NCI-H1105 (cell line): ENCODE results near the gene MRPL33.

ENCODE experiments used
- DNase-seq: peaks from one replicate; lab custom pipeline; 2025; lab: John Stamatoyannopoulos, UW

Gene MRPL33

DNA sequence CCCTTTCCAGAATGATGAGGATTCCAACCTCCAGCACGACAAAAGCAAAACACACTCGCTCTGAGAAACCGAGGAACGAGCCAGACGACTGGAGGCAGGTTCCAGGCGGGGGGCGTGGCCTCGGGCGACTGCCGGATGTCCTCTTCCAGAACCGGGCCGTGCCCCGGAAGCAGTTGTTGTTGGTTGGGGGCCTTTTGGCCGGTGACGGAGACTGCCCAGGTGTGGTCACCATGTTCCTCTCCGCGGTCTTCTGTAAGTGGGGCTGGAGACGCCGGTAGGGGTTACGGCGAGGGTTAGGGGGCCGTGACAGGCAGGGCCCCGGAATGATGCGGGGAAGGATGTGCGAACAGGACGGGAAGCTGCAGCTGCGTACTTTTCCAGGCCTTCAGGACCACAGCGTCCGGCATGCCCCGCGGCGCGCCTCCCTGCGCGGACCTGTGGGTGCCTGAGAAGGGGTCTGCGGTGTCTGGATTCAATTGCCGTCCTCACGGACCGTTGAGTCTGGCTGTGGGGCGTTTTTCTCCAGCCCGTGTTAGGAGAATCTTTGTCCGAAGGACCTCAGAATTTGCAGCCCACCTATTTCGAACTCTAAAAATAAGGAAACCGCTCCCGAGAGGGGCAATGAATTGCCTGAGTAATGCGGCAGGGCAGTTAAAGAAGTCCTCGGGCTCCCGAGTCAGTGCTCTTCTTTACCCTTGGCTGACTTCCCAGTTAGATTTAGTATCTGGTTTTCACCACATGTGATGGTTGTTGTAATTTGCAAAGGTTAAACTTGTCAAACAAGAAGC is at the start of gene MRPL33:
MRPL33 (plus strand) TSS at position 172 of the 788 bp plus-strand sequence; CDS start at position 231, 59 bp downstream.
- peak; percentile 86 for DNase-seq

GRCh38 chr2:27721884-27722485 is 49.5 kb upstream of the MRPL33 start:
- no peak for DNase-seq

DNA sequence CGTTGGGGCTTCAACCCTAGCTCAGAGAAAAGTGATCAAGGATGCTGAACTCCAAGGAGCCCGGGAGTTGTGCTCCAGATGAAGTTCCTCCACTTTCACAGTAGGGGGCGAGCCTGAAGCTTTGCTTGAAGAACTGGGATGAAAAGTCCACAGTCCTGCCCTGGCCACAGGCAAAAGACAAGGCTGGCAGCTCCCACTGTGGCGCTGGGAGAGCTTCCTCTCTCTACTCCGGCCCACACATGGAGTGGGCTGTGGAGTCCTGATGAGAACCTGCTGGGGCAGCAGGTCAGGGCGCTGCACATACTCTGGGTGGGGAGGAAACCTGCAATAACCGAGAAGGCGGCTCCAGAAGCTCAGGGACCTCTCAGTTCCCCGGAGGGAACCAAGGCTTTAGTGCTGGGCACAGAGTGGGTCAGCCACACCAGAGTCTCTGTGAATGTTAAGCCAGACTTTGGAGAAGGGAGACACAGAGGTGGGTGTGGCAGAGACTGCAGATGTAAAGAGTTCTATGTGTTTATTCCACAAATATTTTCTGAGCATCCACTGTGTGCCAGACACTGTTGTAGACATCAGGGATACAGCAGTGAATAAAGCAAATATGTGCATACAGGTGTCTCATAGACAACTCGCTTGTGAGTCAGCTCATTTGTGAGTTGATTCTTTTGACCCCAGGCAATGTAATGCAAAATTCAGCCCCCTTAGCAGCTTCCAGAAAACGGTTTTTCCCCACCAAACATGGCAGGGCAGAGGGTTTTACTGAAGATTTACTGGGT is 48.0 kb upstream of the MRPL33 start:
- DNase-seq: no peak

DNA sequence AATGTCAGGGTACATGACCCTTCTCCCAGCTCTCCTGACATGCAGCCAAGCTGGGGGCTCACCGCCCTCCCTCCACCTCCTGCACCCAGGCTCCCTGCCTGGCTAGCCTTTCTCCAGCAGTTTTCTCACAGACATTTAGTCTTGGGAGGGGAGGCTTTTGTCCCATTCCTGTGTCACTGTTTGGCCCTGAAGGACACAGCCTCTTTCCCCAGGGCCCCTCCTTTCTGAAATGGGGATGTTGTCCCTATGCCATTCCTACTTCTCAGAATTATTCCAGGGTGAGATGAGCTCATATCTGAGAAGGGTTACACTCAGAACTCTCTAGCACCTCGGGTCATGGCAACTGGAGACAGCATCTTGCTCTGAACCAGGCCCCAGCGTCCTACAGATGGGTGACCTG is 47.3 kb upstream of the MRPL33 start:
- no peak for DNase-seq

DNA sequence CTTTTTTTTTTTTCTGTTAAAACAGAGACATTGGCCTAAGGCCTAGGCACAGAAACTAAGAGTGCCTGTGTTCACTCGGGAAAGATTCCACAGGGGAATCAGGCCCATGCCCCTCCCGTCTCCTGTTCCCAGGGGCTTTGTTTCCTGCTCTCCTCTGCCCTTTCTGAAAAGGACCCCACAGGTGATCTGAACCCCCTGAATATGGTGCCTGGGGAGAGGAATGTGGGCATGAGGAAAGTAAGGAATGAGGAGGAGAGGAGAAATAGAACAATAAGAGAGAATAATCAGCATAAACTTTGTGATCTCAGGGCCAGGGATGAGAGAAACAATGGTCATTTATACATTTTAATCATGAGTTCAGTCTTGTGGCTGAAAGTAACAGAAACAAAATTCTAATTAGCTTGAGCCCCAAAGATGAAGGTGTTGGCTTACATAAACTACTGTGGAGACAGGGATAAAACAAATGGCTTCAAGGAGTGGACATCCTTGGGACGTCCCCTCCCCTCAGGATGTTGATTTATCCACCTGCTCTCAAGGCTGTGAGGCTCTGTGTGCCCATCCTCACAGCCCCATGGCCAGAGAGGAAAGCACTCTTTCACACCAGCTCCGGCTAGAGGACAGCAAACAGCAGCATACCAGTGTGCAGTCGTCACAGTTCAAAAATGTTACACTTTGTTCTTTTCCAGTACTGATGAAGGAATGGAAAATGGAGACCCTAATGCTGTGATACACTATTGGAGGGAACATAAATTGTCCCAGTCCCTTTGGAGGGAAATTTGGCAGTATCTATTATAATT is 46.4 kb upstream of the MRPL33 start:
- DNase-seq: no peak

- no peak for DNase-seq
These were observed 44.3 kb upstream of the MRPL33 start for GRCh38 chr2:27727257-27727656.

DNA sequence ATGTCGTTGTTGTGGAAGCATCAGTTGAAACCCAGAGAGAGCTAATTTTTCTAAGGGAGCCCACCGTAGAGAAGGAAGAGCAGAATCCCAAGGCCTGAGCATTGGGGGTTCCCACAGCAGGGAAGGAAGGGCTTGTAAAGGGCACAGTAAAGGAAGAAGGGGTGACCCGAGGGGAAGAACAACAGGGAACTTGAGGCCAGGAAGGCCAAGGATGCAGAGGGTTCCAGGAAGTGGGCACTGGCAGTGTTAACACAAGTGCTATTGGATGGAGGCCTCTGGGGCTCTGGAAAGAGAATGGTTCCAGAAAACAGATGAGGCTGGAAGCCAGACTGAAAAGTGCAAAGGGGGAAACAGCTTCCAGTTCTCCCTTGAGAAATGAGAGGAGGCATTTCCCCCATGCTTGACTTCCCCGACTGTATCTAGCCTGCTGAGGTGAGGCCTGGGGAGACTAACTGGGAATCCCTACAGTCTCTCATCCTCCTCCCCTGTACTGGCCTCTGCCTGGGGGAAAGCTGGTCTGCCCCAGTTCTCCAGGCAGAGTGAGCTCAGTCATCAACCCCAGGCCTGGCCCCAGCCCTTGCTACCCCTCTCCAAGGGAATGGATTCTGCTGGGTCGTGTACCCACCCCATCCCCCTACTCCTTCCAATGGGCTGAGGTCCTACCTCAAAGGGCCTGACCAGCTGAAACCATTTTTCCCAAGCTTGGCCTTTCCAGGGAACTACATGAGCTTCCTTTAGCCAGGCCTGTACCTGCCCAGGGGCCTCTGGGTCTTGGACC is 43.2 kb upstream of the MRPL33 start:
- no peak for DNase-seq

GRCh38 chr2:27729198-27729597 is 42.3 kb upstream of the MRPL33 start:
- no peak for DNase-seq

DNA sequence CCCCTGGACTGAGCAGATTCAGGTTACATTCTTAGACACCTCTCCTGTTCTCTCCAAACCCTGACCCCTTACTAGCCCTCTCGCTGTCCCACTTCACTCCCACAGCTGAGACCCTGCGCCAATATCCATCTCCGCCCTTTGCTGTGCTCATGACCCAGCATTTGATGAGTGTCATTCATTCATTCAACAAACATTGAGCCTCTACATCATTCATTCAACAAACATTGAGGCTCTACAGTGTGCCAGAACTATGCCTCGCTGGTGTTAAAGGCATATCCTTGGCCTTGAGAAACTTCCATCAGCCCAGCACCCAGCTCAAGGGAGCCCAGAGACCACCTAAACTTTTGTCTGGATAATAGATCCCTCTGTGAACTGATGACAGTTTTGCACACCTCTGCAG is 41.9 kb upstream of the MRPL33 start:
- no peak for DNase-seq

- no peak for DNase-seq
These were observed 41.3 kb upstream of the MRPL33 start for GRCh38 chr2:27730261-27730662.

- no peak for DNase-seq
These were observed 40.4 kb upstream of the MRPL33 start for GRCh38 chr2:27730980-27731691.

DNA sequence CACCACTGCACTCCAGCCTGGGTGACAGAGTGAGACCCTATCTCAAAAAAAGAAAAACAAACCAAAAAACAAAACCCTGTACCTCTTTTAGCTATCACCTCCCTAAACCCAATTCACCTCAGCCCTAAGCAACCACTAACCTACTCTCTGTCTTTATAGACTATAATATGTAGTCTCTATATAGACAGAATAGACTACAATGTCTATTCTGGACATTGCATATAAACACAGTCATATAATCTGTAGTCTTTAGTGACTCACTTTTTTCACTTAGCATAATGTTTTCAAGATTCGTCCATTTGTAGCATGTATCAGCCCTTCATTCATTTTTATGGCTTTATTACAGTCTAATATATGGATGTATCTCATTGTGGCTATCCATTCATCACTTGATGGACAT is 37.2 kb upstream of the MRPL33 start:
- DNase-seq: no peak

DNA sequence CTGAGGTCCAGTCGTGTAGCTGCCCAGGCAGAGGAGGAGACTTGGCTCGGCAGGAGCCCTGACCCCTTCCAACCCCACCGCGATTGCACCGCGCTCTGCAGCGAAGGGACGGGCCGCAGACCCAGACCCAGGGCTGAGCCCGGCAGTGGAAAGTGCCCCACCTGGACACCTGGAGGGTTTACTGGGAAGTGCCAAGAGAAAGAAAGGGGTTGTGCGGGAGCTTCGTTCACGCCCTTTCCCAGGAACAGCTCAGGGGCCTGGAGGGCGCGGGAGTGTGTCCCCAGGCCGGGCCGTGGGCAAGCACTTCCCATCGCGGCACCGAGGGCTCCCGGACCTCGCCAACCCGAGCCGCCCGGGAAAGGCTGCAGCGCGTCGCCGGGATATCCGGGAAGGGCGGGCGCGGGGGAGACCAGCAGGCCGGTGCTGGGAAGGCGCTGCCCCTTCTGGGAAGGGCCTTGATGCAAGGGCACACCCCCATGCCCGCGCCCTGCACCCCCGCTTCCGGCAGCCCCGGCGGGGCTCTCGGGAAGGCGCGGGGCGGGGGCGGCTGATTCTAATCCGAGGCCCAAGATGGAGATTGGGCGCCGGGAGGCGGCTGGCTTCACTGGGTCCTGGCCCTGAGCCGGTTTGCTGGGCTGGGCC is 36.1 kb upstream of the MRPL33 start:
- no peak for DNase-seq

- no peak for DNase-seq
These were observed 35.3 kb upstream of the MRPL33 start for GRCh38 chr2:27736031-27736889.

GRCh38 chr2:27736890-27737204 is 34.7 kb upstream of the MRPL33 start:
- DNase-seq: no peak

- DNase-seq: no peak
These were observed 33.7 kb upstream of the MRPL33 start for GRCh38 chr2:27737676-27738348.

- no peak for DNase-seq
These were observed 33.0 kb upstream of the MRPL33 start for GRCh38 chr2:27738349-27739057.

- DNase-seq: no peak
These were observed 32.5 kb upstream of the MRPL33 start for GRCh38 chr2:27739058-27739373.
